HG03439 (cell line): ENCODE measurements around the gene F13A1.

ENCODE experiments used
- ATAC-seq: cut with Tn5 transposase; IDR thresholded peaks from one replicate; pipeline ENCODE4 v1.9.1; 2021; ENCODE audit warnings: mild to moderate bottlenecking, moderate library complexity; ENCODE audit not compliant: unreplicated experiment

The F13A1 gene

GRCh38 chr6:6319952-6320811, at the start of gene F13A1:
Gene F13A1, minus strand, starts transcription at chr6:6320662. Its CDS starts 1,998 bp downstream, at chr6:6318664.
- no peak for ATAC-seq

- ATAC-seq: no peak
Measured at GRCh38 chr6:6368684-6369052, 48.2 kb upstream of the F13A1 start.

- no peak for ATAC-seq
Measured at GRCh38 chr6:6368040-6368683, 47.7 kb upstream of the F13A1 start.

GRCh38 chr6:6366803-6367202, 46.3 kb upstream of the F13A1 start:
- no peak for ATAC-seq

GRCh38 chr6:6365242-6365641, 44.8 kb upstream of the F13A1 start:
- no peak for ATAC-seq

- no peak for ATAC-seq
Measured at GRCh38 chr6:6362056-6362840, 41.8 kb upstream of the F13A1 start.

GRCh38 chr6:6357530-6357929, 37.1 kb upstream of the F13A1 start:
- no peak for ATAC-seq

GRCh38 chr6:6357032-6357431, 36.6 kb upstream of the F13A1 start:
- ATAC-seq: no peak

- ATAC-seq: no peak
Measured at GRCh38 chr6:6352772-6353171, 32.3 kb upstream of the F13A1 start.

- ATAC-seq: no peak
Measured at GRCh38 chr6:6351511-6352025, 31.1 kb upstream of the F13A1 start.

- no peak for ATAC-seq
Measured at GRCh38 chr6:6350696-6351095, 30.2 kb upstream of the F13A1 start.

GRCh38 chr6:6348256-6348655, 27.8 kb upstream of the F13A1 start:
- ATAC-seq: no peak

GRCh38 chr6:6346427-6347023, 26.1 kb upstream of the F13A1 start:
- no peak for ATAC-seq

- ATAC-seq: no peak
Measured at GRCh38 chr6:6333501-6333900, 13.0 kb upstream of the F13A1 start.

GRCh38 chr6:6332811-6333244, 12.4 kb upstream of the F13A1 start:
- ATAC-seq: peak; percentile 37

- peak; percentile 56 for ATAC-seq
Measured at GRCh38 chr6:6331946-6332601, 11.6 kb upstream of the F13A1 start.

- peak; percentile 65 for ATAC-seq
Measured at GRCh38 chr6:6331393-6331792, 10.9 kb upstream of the F13A1 start.

- ATAC-seq: no peak
Measured at GRCh38 chr6:6330407-6330806, 9.9 kb upstream of the F13A1 start.

- no peak for ATAC-seq
Measured at GRCh38 chr6:6328451-6328850, 8.0 kb upstream of the F13A1 start.

- no peak for ATAC-seq
Measured at GRCh38 chr6:6323352-6323751, 2.9 kb upstream of the F13A1 start.
